Immature natural killer cell (primary cell): ENCODE data around the gene ZBTB32. TPM values are rescaled to one million over a fixed set of nuclear protein-coding genes. Genes with fewer than 3 reads are reported as not detected.

Experiments
- DNase-seq, 3 donors: peaks; one replicate each; pipeline ENCODE4 v3.0.0; 2022; ENCODE audit warnings: mixed read lengths in 1 of 3
- H3K27ac Mint-ChIP-seq, 6 donors: one replicate each; pipeline ENCODE4 v1.8.0; 2020; ENCODE audit warnings: mixed read lengths in 6 of 6, mild to moderate bottlenecking in 5 of 6, inconsistent platforms in 4 of 6, moderate library complexity in 3 of 6
- H3K27me3 Mint-ChIP-seq, 3 donors: one replicate each; pipeline ENCODE4 v1.8.0; 2020 to 2021; ENCODE audit warnings: low read depth in 3 of 3, mild to moderate bottlenecking in 3 of 3, mixed read lengths in 3 of 3, moderate library complexity in 3 of 3, inconsistent platforms in 1 of 3
- H3K36me3 Mint-ChIP-seq, 3 donors: one replicate each; pipeline ENCODE4 v1.8.0; 2020; ENCODE audit warnings: mixed read lengths in 3 of 3, inconsistent platforms in 2 of 3, mild to moderate bottlenecking in 2 of 3
- H3K4me1 Mint-ChIP-seq, 2 donors: one replicate each; pipeline ENCODE4 v1.8.0; 2020; ENCODE audit warnings: inconsistent platforms in 2 of 2, mild to moderate bottlenecking in 2 of 2, mixed read lengths in 2 of 2, moderate library complexity in 1 of 2
- H3K4me3 Mint-ChIP-seq, 5 donors: one replicate each; pipeline ENCODE4 v1.8.0; 2020; ENCODE audit warnings: mild to moderate bottlenecking in 5 of 5, mixed read lengths in 5 of 5, inconsistent platforms in 3 of 5, moderate library complexity in 3 of 5
- H3K9me3 Mint-ChIP-seq, 6 donors: one replicate each; pipeline ENCODE4 v1.8.0; 2020; ENCODE audit warnings: mild to moderate bottlenecking in 6 of 6, mixed read lengths in 6 of 6, inconsistent platforms in 4 of 6, moderate library complexity in 3 of 6
- polyA plus RNA-seq, 3 donors: library from polyadenylated mRNA; unstranded; fragments of 300-500 nt; fragmentation: Illumina TruSeq; gene quantifications; one replicate each; pipeline ENCODE4 v1.2.3, GENCODE V29; 2021

ZBTB32 gene
- polyA plus RNA-seq, 3 donors from 2014 or later = not detected

- H3K4me1 Mint-ChIP-seq = peaks cover 3 to 6% of the 10 kb centered on the region in 2 donors
- DNase-seq = no peak
- H3K36me3 Mint-ChIP-seq = no peaks in the 10 kb centered on the region
- H3K27me3 Mint-ChIP-seq = peaks cover 3 to 4% (median 4%) of the 10 kb centered on the region in 3 donors
- no peak overlapping the region for H3K4me3 Mint-ChIP-seq
- peak overlapping the region in 1 of 6 donors; percentile 60 for H3K27ac Mint-ChIP-seq
- no peaks in the 10 kb centered on the region for H3K9me3 Mint-ChIP-seq
These were observed 6.7 kb downstream of the ZBTB32 start for GRCh38 chr19:35710784-35711723.

GRCh38 chr19:35712567-35713505 lies 8.5 kb downstream of the ZBTB32 start:
- peak in 1 of 3 donors; percentile 38 for DNase-seq
- peaks cover 12 to 15% of the 10 kb centered on the region in 2 donors for H3K4me1 Mint-ChIP-seq
- H3K27me3 Mint-ChIP-seq = peaks cover 2 to 3% (median 3%) of the 10 kb centered on the region in 3 donors
- peak overlapping the region in 1 of 5 donors; percentile 1 for H3K4me3 Mint-ChIP-seq
- H3K27ac Mint-ChIP-seq = peak overlapping the region in 2 of 6 donors; percentile 73 to 78
- H3K36me3 Mint-ChIP-seq = no peaks in the 10 kb centered on the region
- H3K9me3 Mint-ChIP-seq = no peaks in the 10 kb centered on the region

- Mint-ChIP-seq H3K36me3 (no peaks in the 10 kb centered on the region), H3K4me3 (no peak overlapping the region), H3K9me3 (no peaks in the 10 kb centered on the region), H3K4me1 (peaks cover 13 to 16% of the 10 kb centered on the region in 2 donors), H3K27ac (peak overlapping the region in 2 of 6 donors; percentile 31 to 40), H3K27me3 (peaks cover 2 to 3% (median 3%) of the 10 kb centered on the region in 3 donors)
- DNase-seq = no peak
These were observed 9.1 kb downstream of the ZBTB32 start for GRCh38 chr19:35713506-35713850.

GRCh38 chr19:35713904-35714495 lies 9.6 kb downstream of the ZBTB32 start:
- Mint-ChIP-seq H3K9me3 (no peaks in the 10 kb centered on the region), H3K4me1 (peaks cover 18 to 20% of the 10 kb centered on the region in 2 donors), H3K27ac (peak overlapping the region in 1 of 6 donors; percentile 31), H3K4me3 (no peak overlapping the region), H3K27me3 (peaks cover 3 to 5% (median 3%) of the 10 kb centered on the region in 3 donors), H3K36me3 (no peaks in the 10 kb centered on the region)
- no peak for DNase-seq

- Mint-ChIP-seq H3K9me3 (no peaks in the 10 kb centered on the region), H3K4me3 (peak overlapping the region in 4 of 5 donors; percentile 27 to 44 (median 36)), H3K27me3 (peaks cover 3 to 5% (median 3%) of the 10 kb centered on the region in 3 donors), H3K27ac (peak overlapping the region in 2 of 6 donors; percentile 42 to 55), H3K36me3 (no peaks in the 10 kb centered on the region), H3K4me1 (peaks cover 26% of the 10 kb centered on the region in 2 donors)
- no peak for DNase-seq
These were observed 10.4 kb downstream of the ZBTB32 start for GRCh38 chr19:35714601-35715354.

- Mint-ChIP-seq H3K9me3 (no peaks in the 10 kb centered on the region), H3K4me3 (no peak overlapping the region), H3K27me3 (peaks cover 3 to 5% (median 3%) of the 10 kb centered on the region in 3 donors), H3K4me1 (peaks cover 29 to 31% of the 10 kb centered on the region in 2 donors), H3K36me3 (peaks cover 0 to 3% (median 0%) of the 10 kb centered on the region in 3 donors), H3K27ac (peak overlapping the region in 1 of 6 donors; percentile 55)
- DNase-seq = no peak
These were observed 11.0 kb downstream of the ZBTB32 start for GRCh38 chr19:35715355-35715809.

GRCh38 chr19:35715981-35716800 lies 11.8 kb downstream of the ZBTB32 start:
- peak in 1 of 3 donors; percentile 9 for DNase-seq
- Mint-ChIP-seq H3K27me3 (peaks cover 3 to 5% (median 3%) of the 10 kb centered on the region in 3 donors), H3K4me3 (peak overlapping the region; percentile 91 to 98 (median 94)), H3K4me1 (peaks cover 29 to 32% of the 10 kb centered on the region in 2 donors), H3K36me3 (peaks cover 0 to 4% (median 0%) of the 10 kb centered on the region in 3 donors), H3K27ac (peak overlapping the region; percentile 87 to 99 (median 96)), H3K9me3 (no peaks in the 10 kb centered on the region)

- peak overlapping the region; percentile 87 to 99 (median 96) for H3K27ac Mint-ChIP-seq
- H3K36me3 Mint-ChIP-seq = peaks cover 0 to 4% (median 0%) of the 10 kb centered on the region in 3 donors
- peak overlapping the region; percentile 91 to 98 (median 94) for H3K4me3 Mint-ChIP-seq
- H3K4me1 Mint-ChIP-seq = peaks cover 29 to 32% of the 10 kb centered on the region in 2 donors
- DNase-seq = peak; percentile 94 to 96 (median 96)
- H3K27me3 Mint-ChIP-seq = peaks cover 3 to 5% (median 3%) of the 10 kb centered on the region in 3 donors
- no peaks in the 10 kb centered on the region for H3K9me3 Mint-ChIP-seq
These were observed 12.7 kb downstream of the ZBTB32 start for GRCh38 chr19:35716801-35717664.

GRCh38 chr19:35717665-35718344 lies 13.4 kb downstream of the ZBTB32 start, which contains the start of gene KMT2B:
Gene KMT2B, plus strand, starts transcription at chr19:35718003. Its CDS starts 16 bp downstream, at chr19:35718019.
- Mint-ChIP-seq H3K36me3 (peaks cover 0 to 4% (median 0%) of the 10 kb centered on the region in 3 donors), H3K9me3 (no peaks in the 10 kb centered on the region), H3K4me1 (peaks cover 32% of the 10 kb centered on the region in 2 donors), H3K27ac (peak within 1 kb of the TSS; percentile 87 to 99 (median 96)), H3K27me3 (peaks cover under 1 to 5% (median 3%) of the 10 kb centered on the region in 3 donors), H3K4me3 (peak within 1 kb of the TSS; percentile 91 to 98 (median 94))
- DNase-seq = no peak

GRCh38 chr19:35718345-35719041 lies 14.1 kb downstream of the ZBTB32 start:
- Mint-ChIP-seq H3K27ac (peak overlapping the region in 5 of 6 donors; percentile 74 to 93 (median 88)), H3K9me3 (no peaks in the 10 kb centered on the region), H3K4me3 (peak overlapping the region; percentile 81 to 89 (median 88)), H3K4me1 (peaks cover 32% of the 10 kb centered on the region in 2 donors), H3K27me3 (peaks cover 0 to 3% (median 3%) of the 10 kb centered on the region in 3 donors), H3K36me3 (peaks cover 0 to 8% (median 0%) of the 10 kb centered on the region in 3 donors)
- peak; percentile 33 to 37 (median 36) for DNase-seq
